KMS-11 (cell line): ENCODE data around the gene E2F7.

Source experiments
- H2AFZ ChIP-seq: fragments of 200-600 bp; sonication (generic); 2 replicates; pipeline ENCODE4 v1.6.1; 2016; ENCODE audit warnings: antibody characterized with exemption, mixed run types, low read depth
- H3K27ac ChIP-seq: fragments of 200-600 bp; sonication (generic); 2 replicates; pipeline ENCODE4 v1.6.1; 2016; ENCODE audit warnings: mild to moderate bottlenecking, mixed run types
- H3K27me3 ChIP-seq: fragments of 200-600 bp; sonication (generic); 2 replicates; pipeline ENCODE4 v1.6.1; 2017; ENCODE audit warnings: mild to moderate bottlenecking, low read depth, mixed run types, moderate library complexity; ENCODE audit not compliant: insufficient read depth
- H3K36me3 ChIP-seq: fragments of 200-600 bp; sonication (generic); 2 replicates; pipeline ENCODE4 v1.6.1; 2017; ENCODE audit warnings: mild to moderate bottlenecking, mixed run types; ENCODE audit not compliant: insufficient read depth
- H3K4me1 ChIP-seq: fragments of 200-600 bp; sonication (generic); 2 replicates; pipeline ENCODE4 v1.6.1; 2016; ENCODE audit warnings: mild to moderate bottlenecking, low read depth, mixed run types; ENCODE audit not compliant: poor library complexity, severe bottlenecking
- H3K4me2 ChIP-seq: fragments of 200-600 bp; sonication (generic); 2 replicates; pipeline ENCODE4 v1.7.0; 2016; ENCODE audit warnings: mild to moderate bottlenecking, mixed run types
- H3K4me3 ChIP-seq: fragments of 200-600 bp; sonication (generic); IDR thresholded peaks from 2 replicates; pipeline ENCODE4 v1.6.1; 2017; ENCODE audit warnings: low read depth, low read length, mixed read lengths; ENCODE audit not compliant: insufficient read depth
- H3K79me2 ChIP-seq: fragments of 200-600 bp; sonication (generic); 2 replicates; pipeline ENCODE4 v1.6.1; 2016; ENCODE audit warnings: low read depth, mixed run types; ENCODE audit not compliant: insufficient read depth
- H3K9ac ChIP-seq: fragments of 200-600 bp; sonication (generic); 2 replicates; pipeline ENCODE4 v1.6.1; 2016; ENCODE audit warnings: mild to moderate bottlenecking, mixed run types
- H4K20me1 ChIP-seq: fragments of 200-600 bp; sonication (generic); 2 replicates; pipeline ENCODE4 v1.6.1; 2016; ENCODE audit warnings: mild to moderate bottlenecking, mixed run types; ENCODE audit not compliant: insufficient read depth
- TF ChIP-seq, protein P1 (sequence below): fragments of 200-600 bp; sonication (generic); conservative IDR thresholded peaks from 2 replicates; pipeline ENCODE4 v1.6.1; 2017; ENCODE audit warnings: low read depth, mild to moderate bottlenecking, antibody characterized with exemption, low read length, moderate library complexity, mixed read lengths

Gene E2F7

DNA sequence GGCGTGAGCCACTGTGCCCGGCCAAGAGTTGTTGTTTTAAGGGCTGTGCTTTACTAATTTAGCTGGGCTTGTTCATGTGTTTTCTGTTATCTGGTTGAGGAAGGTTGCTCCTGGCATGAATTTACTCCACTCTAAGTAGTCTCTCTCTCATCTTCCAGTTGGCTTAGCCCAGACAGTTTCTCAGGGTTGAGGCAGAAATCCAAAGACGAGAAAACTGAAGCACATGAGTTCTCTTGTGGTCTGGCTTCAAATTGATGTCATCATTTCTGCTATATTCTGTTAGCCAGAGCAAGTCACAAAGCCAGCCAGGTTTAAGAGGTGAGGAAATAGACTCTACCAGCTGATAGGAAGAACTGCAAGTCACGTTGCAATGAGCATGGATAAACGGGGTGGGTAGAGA is 57.9 kb downstream of the E2F7 start:
- H3K27ac ChIP-seq, result no peak overlapping the region
- H3K79me2 ChIP-seq, result no peaks in the 10 kb centered on the region
- H2AFZ ChIP-seq, result no peak overlapping the region
- no peak overlapping the region for H3K4me3 ChIP-seq
- H3K27me3 ChIP-seq, result no peaks in the 10 kb centered on the region
- peaks cover 6% of the 10 kb centered on the region for H3K4me1 ChIP-seq
- no peaks in the 10 kb centered on the region for H4K20me1 ChIP-seq
- no peaks in the 10 kb centered on the region for H3K36me3 ChIP-seq
- TF ChIP-seq, protein P1, sequence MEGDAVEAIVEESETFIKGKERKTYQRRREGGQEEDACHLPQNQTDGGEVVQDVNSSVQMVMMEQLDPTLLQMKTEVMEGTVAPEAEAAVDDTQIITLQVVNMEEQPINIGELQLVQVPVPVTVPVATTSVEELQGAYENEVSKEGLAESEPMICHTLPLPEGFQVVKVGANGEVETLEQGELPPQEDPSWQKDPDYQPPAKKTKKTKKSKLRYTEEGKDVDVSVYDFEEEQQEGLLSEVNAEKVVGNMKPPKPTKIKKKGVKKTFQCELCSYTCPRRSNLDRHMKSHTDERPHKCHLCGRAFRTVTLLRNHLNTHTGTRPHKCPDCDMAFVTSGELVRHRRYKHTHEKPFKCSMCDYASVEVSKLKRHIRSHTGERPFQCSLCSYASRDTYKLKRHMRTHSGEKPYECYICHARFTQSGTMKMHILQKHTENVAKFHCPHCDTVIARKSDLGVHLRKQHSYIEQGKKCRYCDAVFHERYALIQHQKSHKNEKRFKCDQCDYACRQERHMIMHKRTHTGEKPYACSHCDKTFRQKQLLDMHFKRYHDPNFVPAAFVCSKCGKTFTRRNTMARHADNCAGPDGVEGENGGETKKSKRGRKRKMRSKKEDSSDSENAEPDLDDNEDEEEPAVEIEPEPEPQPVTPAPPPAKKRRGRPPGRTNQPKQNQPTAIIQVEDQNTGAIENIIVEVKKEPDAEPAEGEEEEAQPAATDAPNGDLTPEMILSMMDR, result no peak
- no peak overlapping the region for H3K9ac ChIP-seq
- no peak overlapping the region for H3K4me2 ChIP-seq

DNA sequence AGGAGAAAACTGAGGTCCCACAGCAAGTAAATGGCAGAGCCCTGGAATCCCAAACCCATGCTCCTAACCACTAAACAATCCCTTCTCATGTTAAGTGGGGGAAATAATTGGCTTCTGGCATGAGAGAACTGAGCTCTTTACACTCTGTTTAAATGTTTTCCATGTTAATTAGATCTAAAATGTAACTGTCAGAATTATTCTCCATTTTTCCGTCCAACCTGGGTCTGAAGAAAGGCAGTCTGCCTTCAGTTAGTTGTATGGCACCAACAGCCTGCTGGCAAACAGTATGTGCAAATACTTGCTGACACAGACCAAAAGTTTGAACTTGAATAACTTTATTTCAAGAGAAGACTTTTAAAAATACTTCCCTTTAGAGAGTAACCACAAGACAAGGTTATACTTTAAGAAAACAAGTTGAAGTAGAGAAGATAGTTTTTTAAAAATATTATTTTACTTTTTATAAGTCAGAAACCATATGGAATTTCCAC is 59.7 kb downstream of the E2F7 start:
- H3K4me2 ChIP-seq, result no peak overlapping the region
- TF ChIP-seq, protein P1, result no peak
- H2AFZ ChIP-seq, result no peak overlapping the region
- H3K27ac ChIP-seq, result no peak overlapping the region
- no peaks in the 10 kb centered on the region for H3K4me1 ChIP-seq
- H3K4me3 ChIP-seq, result no peak overlapping the region
- H3K79me2 ChIP-seq, result no peaks in the 10 kb centered on the region
- H4K20me1 ChIP-seq, result no peaks in the 10 kb centered on the region
- no peak overlapping the region for H3K9ac ChIP-seq
- no peaks in the 10 kb centered on the region for H3K36me3 ChIP-seq
- no peaks in the 10 kb centered on the region for H3K27me3 ChIP-seq

DNA sequence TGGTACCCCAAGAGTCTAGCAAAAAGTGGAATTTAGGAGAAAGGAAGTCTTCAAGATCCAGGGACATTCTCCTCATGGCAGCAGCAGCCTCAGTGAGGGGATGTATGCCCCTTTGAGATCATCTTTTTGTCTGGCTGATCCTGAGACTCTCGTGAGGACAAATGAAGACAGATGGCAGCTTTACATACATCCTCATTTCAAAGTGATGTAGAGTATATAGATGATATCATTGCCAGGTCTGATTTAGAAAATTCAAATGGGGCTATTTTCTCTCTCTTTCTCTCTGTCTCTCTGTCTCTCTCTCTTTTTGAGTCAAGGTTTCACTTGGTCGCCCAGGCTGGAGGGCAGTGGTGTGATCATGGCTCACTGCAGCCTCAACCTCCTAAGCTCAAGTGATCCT is 61.5 kb downstream of the E2F7 start:
- TF ChIP-seq, protein P1, result no peak

DNA sequence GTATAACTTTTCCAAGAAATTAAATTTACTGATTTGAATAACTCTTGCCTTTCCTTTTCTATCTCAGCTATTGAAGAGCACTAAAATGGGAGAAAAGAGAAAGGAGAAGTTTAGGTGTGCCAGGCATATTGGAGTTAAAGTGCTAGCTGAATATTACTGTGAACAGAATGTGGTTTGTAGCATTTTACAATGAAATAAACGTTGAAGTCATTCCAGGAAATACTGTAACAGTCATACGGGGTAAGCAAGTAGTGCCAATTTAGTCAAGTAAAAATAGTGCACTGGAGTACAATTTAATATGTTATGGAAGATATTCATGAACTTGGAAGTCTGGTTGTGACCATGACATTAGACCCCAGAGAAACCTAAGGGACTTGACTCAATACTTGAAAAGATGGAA is 62.1 kb downstream of the E2F7 start:
- Histone ChIP-seq H3K36me3 (no peaks in the 10 kb centered on the region), H3K79me2 (no peaks in the 10 kb centered on the region), H3K4me1 (no peaks in the 10 kb centered on the region), H3K9ac (no peak overlapping the region), H3K27ac (no peak overlapping the region), H3K27me3 (no peaks in the 10 kb centered on the region), H3K4me2 (no peak overlapping the region), H4K20me1 (no peaks in the 10 kb centered on the region), H2AFZ (no peak overlapping the region), H3K4me3 (no peak overlapping the region)
- TF ChIP-seq, protein P1, result no peak

More for the DNA sequence above, 61.5 kb downstream of the E2F7 start:
- no peaks in the 10 kb centered on the region for H3K36me3 ChIP-seq
- H3K27me3 ChIP-seq, result no peaks in the 10 kb centered on the region
- H3K79me2 ChIP-seq, result no peaks in the 10 kb centered on the region
- H4K20me1 ChIP-seq, result no peaks in the 10 kb centered on the region
- no peaks in the 10 kb centered on the region for H3K4me1 ChIP-seq
- H2AFZ ChIP-seq, result no peak overlapping the region
- H3K27ac ChIP-seq, result no peak overlapping the region
- no peak overlapping the region for H3K9ac ChIP-seq
- no peak overlapping the region for H3K4me3 ChIP-seq
- H3K4me2 ChIP-seq, result no peak overlapping the region

DNA sequence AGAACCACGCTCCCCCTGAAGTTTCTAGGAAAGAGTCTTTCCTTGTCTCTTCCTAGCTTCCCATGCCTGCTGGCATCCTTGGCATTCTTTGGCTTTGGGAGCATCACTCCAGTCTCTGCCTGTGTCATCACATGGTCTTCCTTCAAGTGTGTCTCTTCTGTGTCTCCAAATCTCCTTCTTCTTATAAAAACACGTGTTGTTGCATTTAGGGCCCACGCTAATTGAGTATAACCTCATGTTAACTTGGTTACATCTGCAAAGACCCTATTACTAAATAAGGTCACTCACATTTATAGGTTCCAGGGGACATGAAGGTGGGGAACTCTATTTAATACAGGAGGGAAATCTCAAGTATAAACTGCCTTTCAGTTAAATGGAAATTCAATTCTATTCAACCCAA is 63.0 kb downstream of the E2F7 start:
- no peak overlapping the region for H3K4me2 ChIP-seq
- H3K9ac ChIP-seq, result no peak overlapping the region
- no peaks in the 10 kb centered on the region for H3K27me3 ChIP-seq
- H3K4me3 ChIP-seq, result no peak overlapping the region
- H3K27ac ChIP-seq, result no peak overlapping the region
- no peaks in the 10 kb centered on the region for H4K20me1 ChIP-seq
- H3K36me3 ChIP-seq, result no peaks in the 10 kb centered on the region
- no peak overlapping the region for H2AFZ ChIP-seq
- H3K79me2 ChIP-seq, result no peaks in the 10 kb centered on the region
- H3K4me1 ChIP-seq, result no peaks in the 10 kb centered on the region
- TF ChIP-seq, protein P1, result no peak
